Measurements from ENCODE around the gene MICU1.
"Not testable (repeated sequence)": the region's sequence is repeated elsewhere in the genome, so short reads cannot be mapped to it uniquely, and the experiment has no call there.

The MICU1 gene

DNA sequence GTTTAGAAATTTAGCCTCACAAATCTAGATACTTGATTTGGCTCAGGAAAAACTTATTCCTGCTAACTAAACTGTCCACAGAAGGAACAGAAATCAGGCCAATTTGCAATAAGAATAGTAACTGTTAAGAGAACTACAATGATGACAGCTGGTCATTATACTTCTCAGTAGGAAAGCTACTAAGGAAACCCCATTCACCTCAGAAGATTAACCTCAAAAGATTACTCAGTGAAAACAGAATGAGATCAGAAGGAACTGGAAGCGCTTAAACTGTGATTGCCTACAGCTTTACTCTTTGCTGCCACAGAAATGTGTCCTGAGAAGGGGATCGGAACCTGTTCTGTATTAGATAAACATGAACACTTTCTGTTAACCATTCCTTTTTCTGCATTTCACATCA, 246.8 kb downstream of the MICU1 start:
- no peak for DNase-seq

DNA sequence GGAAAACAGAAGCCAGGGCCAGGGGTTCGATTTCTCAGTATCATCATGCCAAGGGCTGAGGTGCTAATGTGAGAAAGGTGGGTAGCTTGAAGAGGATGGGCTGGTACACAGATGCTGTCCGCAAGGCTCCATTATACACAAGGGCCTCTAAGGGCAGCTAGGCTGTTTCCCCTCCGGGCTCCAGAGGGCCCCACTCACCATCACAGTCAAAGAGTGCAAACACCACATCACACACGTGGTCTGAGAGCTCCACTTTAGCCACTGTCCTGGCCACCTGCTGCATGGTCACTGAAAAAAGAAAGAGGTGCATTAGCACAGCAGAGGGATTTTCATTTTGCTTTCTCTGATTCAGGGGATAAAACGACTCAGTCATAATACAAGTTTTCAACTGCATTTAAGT, 250.3 kb downstream of the MICU1 start:
- DNase-seq: no peak

DNA sequence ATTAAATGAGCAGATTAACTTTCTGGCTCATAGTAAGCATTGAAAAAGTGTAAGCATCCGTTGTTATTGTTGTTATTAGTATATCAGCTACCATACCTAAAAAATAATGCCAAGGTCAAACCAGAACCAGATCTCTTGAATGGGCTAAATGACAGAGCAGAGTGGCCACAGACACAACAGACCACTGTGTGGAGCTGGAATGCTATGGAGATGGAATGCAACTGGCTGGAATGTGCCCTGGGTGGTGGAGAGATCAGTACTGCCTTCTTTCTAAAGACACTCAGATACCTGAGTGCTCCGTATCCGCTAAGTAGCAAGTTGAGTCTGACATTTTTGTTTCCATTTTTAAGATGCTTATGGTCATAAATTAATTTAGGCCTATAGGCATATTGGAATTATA, 250.7 kb downstream of the MICU1 start:
- DNase-seq: no peak

DNA sequence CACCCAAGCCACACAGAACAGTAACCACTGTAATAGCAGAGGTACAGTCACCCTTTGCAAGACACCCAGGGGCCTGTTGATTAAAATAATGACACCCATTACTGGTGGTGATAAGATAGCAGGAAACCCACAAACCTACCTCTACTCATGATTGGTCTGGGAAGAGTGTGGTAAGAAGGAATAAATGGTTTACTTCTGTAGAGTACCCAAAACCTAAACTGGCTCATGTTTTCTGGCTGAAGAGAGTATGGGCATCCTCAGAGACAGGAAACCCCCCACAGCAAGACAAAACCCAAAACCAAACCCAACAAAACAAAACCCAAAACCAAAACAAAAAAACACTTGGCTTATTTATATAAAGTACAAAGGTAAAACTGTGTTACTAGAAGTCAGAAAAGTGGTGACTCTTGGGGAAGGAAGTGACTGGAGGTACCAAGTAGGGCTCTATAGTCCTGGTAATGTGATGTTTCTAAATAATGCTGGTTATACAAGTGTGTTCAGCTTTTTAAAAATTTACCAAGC, 255.6 kb downstream of the MICU1 start:
- DNase-seq: peak; percentile 14 to 77

DNA sequence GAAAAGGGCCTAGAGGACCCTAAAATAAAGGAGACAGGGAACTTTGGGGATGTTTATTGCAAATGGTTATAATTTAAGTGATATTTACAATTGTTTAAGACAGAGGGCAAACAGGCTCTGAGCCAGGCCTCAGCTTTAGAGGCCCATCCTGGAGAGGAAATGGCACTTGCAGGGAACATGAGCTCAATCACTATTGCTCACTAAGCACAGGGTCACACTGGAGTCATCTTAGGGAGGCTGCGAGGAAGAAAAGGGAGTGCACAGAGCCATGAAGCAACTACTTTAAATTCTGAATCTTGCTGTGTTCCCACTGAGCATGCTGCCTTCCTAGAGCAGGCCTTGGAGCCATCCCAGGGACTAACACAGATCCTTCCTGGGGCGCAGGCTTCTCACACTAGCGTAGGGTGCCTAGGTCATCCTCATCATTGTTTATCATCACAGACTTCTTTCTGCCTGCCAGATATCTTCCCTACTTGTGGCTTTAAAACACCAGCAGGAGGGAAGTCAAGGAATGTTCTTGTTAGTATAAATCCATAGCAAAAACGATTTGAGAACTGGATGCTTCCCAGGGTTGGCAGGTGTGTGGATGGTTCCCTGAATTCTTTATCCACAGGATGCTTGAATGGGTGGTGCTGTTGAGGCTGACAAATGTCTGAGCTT, 258.4 kb downstream of the MICU1 start:
- no peak for DNase-seq

DNA sequence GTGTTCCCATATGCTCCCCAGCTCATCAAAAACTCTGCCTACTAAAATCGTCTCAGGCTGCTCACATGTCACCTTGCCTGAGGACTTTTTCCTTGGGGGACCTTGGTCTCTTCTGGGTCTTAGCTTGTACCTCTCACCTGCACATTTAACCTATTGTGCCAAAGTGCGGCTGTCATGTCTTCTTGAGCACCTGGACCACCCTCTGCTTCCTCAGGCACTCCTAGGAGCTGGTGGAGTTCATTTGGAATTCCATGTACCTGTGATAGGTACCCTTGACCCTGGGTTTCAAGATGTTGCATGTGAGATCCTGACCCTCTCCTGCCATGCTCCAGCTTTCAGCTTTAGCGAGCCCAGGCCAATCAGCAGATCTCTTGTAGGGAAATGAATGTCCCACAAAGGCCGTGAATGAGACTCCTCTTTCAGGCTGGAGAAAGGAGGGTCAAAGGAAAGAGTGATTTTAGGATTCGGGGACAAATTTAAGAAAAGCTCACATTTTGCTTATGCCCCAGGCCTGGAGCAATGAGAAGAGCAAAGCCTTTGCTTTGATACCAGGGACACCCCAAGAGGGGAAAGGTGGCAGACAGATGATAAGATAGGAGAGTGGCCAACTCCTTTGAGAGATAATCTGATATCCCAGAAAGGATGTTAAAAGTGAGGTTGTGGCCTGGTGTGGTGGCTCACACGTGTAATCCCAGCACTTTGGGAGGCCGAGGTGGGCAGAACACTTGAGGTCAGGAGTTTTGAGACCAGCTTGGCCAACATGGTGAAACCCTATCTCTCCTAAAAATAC, 260.6 kb downstream of the MICU1 start:
- DNase-seq: no peak

DNA sequence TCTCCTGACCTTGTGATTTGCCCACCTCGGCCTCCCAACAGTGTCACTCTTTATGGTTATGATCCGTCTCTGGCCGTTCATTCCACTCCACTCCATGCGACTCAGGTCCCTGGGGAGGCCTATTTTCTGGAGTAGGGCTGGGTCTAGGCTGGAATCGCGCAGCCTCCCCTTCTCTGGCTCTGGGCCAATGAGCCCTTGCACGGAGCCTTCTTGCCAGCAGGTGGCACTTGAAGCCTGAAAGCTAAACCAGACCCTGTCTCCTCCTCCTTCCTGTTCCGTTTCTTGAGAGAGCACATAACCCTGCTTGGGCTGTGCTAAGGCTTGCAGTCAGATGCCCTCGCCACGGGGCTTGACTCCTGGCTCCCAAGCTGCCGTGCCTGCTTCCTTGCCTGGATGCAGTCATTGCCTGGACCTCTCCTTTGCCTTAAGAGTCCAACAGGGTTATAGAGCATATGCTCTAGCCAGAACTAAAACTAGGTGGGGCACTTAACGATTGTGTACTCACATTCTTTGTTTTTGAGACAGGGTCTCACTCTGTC, 261.6 kb downstream of the MICU1 start:
- peak; percentile 88 to 91 for DNase-seq

DNA sequence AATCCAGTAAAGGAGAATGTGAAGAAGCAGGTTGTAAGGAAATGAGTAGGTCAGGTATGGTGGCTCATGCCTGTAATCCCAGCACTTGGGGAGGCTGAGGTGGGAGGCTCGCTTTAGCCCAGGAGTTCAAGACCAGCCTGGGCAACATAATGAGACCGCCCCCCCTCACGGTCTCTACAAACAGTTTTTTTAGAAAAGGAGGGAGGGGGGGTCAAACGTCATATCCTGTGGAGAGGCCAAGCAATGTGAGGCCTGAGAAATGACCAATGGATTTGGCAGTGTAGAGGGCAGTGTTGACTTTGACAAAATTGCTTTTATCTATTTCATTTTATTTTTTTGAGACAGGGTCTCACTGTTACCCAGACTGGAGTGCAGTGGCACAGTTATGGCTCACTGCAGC, 268.9 kb downstream of the MICU1 start:
- DNase-seq: no peak

DNA sequence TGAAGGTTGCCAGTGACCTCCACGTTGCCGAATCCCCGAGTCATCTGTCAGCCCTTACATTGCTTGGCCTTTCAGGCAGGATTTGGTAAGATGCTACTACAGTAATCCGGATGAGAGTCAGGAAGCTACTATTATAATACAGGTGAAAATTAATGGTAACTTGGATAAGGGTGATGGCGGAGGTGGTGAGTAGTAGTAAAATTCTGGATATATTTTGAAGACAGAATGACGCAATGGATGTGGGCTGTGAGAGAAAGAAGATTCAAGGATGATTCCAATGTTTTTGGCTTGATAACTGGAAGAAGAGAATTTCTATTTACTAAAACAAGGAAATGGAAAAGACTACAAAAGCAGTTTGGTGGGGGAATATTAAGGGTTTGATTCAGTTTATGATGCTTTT, 269.8 kb downstream of the MICU1 start:
- no peak for DNase-seq

DNA sequence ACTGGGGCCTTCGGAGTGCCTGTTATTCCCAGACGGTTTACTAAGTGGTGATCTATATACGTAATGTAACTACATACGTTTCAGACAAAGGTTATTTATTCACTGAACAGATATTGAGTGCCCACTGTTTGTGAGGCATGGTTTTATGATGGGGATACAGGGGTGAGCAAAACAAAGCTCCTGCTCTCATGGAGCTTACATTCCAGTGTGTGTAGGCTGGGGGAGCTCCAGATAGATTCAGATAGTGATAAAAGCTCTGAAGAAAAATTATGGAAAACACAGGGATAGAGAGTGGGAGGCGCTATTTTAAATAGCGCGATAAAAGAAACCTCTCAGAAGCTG, 270.7 kb downstream of the MICU1 start:
- DNase-seq: no peak

DNA sequence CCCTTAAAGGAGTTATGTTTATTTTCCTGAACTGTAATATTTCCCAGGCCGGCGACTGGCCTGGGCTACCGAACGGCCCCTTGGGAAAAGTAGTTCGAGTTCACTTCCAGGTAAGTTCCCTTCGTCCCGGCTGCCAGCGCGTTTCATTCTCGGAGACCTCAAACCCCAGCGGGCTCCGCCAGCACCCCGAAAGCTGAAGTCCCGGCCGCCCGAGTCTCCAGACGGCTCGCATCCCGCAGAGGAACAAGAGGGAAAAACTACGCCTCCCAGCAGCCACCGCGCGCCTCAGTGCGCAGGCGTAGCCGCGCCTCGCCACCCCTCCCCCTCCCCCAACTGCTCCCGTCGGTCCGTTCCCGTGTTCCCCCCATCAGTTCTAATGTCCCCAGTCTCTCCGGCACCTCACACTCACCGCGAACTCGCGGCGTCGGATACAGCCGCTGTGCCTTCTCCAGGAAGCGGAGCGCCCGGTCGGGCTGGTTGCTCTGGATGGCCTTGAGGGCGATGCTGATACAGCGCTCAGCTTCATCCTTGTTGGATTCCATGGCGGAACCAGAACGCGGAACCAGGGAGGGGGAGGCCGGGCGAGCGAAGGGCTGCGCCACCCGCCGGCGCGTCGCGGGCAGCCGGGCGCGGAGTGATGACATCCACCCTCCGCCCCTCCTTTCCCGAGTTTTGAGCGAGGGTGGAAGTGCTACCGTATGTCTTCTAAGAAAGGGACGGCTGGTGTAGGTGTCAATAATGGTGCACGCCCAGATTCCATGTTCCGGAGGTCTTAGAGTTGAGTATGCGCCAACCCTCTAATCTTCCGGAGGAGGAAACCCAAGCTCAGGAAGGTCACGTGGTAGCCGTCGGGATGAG, 271.3 kb downstream of the MICU1 start, which contains the start of gene DNAJB12:
Gene DNAJB12 (minus strand): TSS at position 564 of the 858 bp plus-strand sequence. CDS start 22 bp downstream, at position 542.
- peak; percentile 91 to 93 for DNase-seq

DNA sequence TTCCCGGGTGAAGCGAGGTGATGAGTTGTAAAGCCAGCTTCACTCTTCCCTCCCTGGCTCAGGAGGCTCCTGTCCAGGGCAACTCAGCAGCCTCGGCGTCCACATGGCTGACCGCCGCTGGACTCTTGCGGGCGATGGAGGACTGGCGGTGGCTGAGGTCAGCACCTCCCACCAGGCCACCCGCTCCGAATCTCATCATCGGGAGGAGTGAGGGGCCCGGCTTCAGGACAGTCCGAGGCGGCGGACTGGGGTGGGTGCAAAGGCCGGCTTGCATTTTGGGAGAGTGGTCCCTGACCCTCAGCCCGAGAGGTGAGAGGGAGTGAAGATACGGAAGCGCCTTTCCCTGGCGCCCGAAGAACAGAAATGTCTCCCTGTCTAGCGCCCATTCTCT, 271.9 kb downstream of the MICU1 start:
- DNase-seq: no peak

DNA sequence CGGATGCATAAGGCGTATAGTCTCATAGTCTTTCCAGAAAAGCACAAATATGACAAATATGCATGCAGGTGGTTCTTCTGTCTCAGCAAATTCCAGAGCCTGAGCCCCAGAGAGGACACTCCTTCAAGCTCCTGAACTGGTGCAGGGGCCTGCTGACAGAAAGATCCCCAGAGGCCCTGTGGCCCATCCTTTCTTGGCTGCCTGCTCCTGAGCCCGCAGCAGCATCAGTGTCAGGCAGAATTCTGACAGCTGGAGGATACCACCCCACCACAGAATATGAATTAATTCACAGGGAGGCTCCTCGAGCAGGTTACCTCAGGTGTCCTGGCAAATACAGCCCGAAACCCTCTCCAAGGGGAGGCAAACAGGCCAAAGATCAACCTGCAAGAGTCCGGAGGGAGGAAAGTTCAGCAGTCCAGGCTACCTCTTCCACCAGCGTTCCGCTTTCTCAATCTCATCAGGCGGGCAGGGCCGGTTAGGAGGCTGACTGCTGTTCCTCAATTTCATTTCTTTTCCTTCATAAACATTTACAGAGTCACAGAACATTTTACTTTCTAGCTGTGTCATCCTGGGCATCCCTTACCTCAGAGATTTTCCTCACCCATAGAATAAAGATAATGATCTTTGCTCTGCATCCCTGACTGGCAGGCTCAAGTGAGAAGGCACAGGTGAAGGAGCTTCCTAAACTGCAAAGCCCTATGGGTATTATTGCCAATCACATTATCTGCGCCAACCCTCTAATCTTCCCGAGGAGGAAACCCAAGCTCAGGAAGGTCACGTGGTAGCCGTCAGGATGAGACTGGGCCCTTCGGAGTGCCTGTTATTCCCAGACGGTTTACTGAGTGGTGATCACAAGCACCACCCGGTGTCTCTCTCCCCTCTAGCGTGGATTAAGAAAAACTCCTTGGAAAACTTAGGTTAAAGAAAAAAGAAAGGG, 272.6 kb downstream of the MICU1 start:
- no peak for DNase-seq

DNA sequence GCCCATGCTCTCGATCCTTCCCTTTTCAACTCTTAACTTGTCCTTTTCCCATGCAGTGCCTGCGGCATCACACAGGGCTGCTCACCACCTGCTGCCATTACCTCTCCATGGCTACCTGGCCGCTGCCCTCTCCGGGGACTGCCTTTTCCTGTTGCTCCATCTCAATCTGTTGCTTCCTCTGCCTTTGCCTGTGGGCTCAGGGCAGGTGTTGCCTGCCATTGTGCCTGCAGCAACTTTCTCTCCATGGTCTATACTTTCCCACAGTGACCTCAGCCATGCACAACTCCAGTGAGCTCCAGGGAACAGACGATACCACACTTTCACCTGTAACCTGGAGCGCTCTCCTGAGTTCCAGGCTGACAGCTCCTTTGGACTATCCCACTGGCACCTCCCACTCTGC, 274.4 kb downstream of the MICU1 start:
- DNase-seq: no peak

DNA sequence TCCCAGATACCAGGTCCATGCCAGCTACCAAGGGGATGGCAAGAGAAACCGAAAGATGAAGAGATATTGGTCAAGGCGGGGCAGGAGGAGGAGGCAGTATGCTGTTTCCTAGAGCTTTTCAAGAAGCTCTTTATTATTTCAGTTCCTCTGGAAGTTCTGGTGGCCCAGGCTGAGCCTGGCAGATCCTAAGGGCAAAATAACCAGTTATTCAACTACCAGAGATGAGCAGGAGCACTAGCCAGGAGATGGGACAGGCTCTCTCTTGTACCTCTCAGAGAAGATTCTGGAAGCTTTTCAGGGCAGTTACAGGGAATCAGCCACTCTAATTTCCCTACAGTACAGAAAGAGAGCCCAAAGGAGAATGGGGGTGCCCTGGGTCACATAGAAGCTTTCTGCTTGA, 276.4 kb downstream of the MICU1 start:
- DNase-seq: no peak

DNA sequence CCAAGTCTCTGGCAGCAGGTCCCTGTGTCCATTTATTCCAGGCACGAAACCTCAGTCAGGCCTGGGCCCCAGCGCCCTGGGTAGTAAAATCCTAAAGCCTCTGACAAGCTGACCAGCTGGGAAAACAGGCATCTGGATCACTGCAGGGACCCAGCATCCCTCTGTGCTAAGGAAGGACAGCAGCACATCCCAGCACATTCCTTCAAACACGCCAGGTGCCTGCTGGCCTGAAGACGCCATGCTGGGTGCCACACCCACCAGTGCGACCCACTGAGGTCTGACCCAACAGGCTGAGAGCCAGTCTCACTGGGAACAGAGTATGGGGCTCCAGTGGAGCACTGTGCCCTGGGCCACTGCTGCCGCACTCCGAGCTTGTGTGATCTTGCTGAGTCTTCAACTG, 277.6 kb downstream of the MICU1 start:
- DNase-seq: no peak

DNA sequence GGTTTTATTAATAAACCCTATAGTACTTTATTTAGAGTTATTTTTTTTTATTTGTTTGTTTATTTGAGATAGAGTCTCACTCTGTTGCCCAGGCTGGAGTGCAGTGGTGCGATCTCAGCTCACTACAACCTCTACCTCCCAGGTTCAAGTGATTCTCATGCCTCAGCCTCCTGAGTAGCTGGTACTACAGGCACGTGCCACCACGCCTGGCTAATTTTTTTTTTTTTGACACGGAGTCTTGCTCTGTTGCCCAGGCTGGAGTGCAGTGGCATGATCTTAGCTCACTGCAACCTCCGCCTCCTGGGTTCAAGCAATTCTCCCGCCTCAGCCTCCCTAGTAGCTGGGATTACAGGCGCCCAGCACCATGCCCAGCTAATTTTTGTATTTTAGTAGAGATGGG, 279.8 kb downstream of the MICU1 start:
- DNase-seq: not testable (repeated sequence)

DNA sequence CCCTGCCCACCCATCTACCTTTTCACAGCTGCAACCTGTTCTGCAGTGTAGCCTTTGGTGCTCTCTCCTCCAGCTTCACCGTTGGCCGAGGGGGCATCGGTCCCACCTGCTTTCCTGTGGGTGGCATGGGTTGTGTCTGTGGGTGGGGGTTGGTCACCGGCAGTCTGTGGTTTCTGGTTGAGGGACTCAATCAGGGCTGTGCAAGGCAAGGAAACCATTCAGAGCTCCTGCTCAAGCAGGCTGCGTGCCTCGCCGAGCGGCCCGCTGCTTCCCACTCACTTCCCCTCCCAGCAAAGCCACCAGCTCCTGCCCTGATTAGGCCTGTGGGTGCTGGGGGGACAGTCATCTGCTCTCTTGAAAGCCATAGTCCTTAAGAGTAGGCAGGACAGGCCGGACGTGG, 280.9 kb downstream of the MICU1 start:
- no peak for DNase-seq

DNA sequence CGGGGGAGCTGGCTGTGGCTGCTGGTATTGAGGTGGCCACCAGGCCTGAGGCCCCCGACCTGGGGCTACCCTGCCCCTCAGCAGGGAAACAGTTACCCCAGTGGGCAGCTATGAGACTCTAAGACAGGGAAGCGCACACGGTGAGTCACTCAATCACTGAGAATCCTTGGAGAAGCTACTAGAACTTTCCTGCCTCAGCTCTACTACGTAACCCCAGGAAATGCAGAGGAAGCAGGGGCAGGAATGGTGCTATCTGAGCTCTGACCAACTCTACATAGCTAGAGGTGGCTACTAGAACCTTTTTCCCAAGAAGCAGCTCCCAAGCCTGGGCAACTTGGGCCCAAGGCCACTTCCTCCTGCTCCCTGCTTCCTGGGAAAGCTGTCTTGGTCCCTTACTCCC, 283.0 kb downstream of the MICU1 start:
- no peak for DNase-seq

DNA sequence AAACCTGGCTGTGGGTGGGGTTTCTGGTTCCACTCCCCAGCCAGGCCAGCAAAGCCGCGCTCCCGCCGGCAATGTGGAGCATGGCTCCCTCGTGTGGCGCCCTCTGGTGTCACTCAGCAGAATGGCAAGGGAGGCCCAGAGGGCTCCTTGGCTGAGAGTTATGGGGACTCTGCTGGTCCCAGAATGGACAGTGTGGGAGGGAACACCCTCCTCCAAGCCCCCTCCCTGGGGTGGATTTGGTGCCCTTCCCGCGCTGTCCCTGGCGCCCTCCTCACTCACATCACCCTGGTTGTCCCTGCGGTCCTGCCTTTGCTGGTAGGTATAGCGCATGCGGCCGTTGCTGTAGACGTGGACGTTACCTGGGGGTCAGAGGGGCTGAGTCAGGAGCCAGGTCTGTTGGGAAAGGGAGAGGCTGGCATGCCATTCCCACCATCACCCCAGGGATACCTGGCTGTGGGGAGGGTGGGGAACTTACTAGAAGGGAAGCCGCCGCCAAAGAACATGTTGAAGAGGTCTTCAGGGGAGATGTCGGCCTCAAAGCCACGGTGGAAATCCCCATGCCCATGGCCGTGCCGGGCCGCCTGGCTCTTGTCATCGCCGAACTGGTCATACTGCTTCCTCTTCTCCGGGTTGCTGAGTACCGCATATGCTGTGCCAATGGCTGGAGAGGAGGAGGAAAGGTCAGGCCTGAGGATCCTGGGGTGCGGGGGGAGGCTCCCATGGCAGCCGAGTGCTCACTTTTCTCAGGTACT, 285.2 kb downstream of the MICU1 start:
- peak; percentile 78 to 80 for DNase-seq

DNA sequence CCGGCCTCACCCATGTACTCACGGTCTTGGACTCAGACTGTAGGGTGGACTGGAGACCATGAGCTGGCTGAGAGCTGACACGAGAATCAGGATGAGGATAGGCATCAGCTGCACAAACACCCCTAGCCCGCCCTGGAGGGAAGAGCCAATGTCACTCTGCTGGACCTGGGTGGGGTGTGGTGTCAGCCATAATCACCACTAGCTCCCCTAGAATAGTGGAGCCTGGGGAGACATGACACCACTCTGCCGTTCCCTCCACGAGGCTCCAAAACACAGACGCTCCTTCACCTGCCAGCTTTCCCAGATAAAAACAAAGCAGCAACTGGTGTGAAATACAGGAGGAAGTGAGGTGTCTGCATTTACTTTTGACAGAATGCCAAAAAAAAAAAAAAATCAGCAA, 287.7 kb downstream of the MICU1 start:
- DNase-seq: no peak

Measured in CD4-positive, alpha-beta T cell treated with Interleukin-4 for 1 hour (primary cell).